ENCODE results near the gene DESI2.
A peak's percentile ranks its signal among the peaks of the same experiment; 100 is the strongest.

Gene DESI2

GRCh38 chr1:244704107-244704506, 51.2 kb downstream of the DESI2 start:
- Histone ChIP-seq H3K27ac (ENCODE audit: low read depth, low read length) (no peak overlapping the region), H3K36me3 (ENCODE audit: control insufficient read depth, insufficient read depth, low read length) (peaks cover 53% of the 10 kb centered on the region), H3K4me3 (ENCODE audit: low read depth, low read length) (no peak overlapping the region), H3K9ac (ENCODE audit: low read depth, low read length) (no peak overlapping the region), H3K4me1 (ENCODE audit: control insufficient read depth, insufficient read depth, low read length) (no peaks in the 10 kb centered on the region), H3K27me3 (ENCODE audit: control insufficient read depth, insufficient read depth, low read length) (no peaks in the 10 kb centered on the region), H3K9me3 (ENCODE audit: control insufficient read depth, insufficient read depth, low read length) (no peaks in the 10 kb centered on the region)

- Histone ChIP-seq H3K9ac (ENCODE audit: low read depth, low read length) (no peak overlapping the region), H3K27me3 (ENCODE audit: control insufficient read depth, insufficient read depth, low read length) (no peaks in the 10 kb centered on the region), H3K9me3 (ENCODE audit: control insufficient read depth, insufficient read depth, low read length) (no peaks in the 10 kb centered on the region), H3K27ac (ENCODE audit: low read depth, low read length) (no peak overlapping the region), H3K36me3 (ENCODE audit: control insufficient read depth, insufficient read depth, low read length) (peaks cover 40% of the 10 kb centered on the region), H3K4me1 (ENCODE audit: control insufficient read depth, insufficient read depth, low read length) (no peaks in the 10 kb centered on the region), H3K4me3 (ENCODE audit: low read depth, low read length) (no peak overlapping the region)
Observed at GRCh38 chr1:244705261-244706234, 52.6 kb downstream of the DESI2 start.

- Histone ChIP-seq H3K36me3 (ENCODE audit: control insufficient read depth, insufficient read depth, low read length) (peaks cover 24% of the 10 kb centered on the region), H3K27ac (ENCODE audit: low read depth, low read length) (no peak overlapping the region), H3K27me3 (ENCODE audit: control insufficient read depth, insufficient read depth, low read length) (no peaks in the 10 kb centered on the region), H3K9me3 (ENCODE audit: control insufficient read depth, insufficient read depth, low read length) (no peaks in the 10 kb centered on the region), H3K9ac (ENCODE audit: low read depth, low read length) (no peak overlapping the region), H3K4me1 (ENCODE audit: control insufficient read depth, insufficient read depth, low read length) (no peaks in the 10 kb centered on the region), H3K4me3 (ENCODE audit: low read depth, low read length) (no peak overlapping the region)
Observed at GRCh38 chr1:244709076-244709475, 56.1 kb downstream of the DESI2 start.

- no peaks in the 10 kb centered on the region for H3K27me3 ChIP-seq (ENCODE audit: control insufficient read depth, insufficient read depth, low read length)
- H3K4me1 ChIP-seq (ENCODE audit: control insufficient read depth, insufficient read depth, low read length): no peaks in the 10 kb centered on the region
- peaks cover 24% of the 10 kb centered on the region for H3K36me3 ChIP-seq (ENCODE audit: control insufficient read depth, insufficient read depth, low read length)
- no peaks in the 10 kb centered on the region for H3K9me3 ChIP-seq (ENCODE audit: control insufficient read depth, insufficient read depth, low read length)
- H3K27ac ChIP-seq (ENCODE audit: low read depth, low read length): no peak overlapping the region
- H3K4me3 ChIP-seq (ENCODE audit: low read depth, low read length): no peak overlapping the region
- H3K9ac ChIP-seq (ENCODE audit: low read depth, low read length): no peak overlapping the region
Observed at GRCh38 chr1:244709476-244710368, 56.8 kb downstream of the DESI2 start.

GRCh38 chr1:244710474-244711062, 57.6 kb downstream of the DESI2 start:
- Histone ChIP-seq H3K9ac (ENCODE audit: low read depth, low read length) (no peak overlapping the region), H3K36me3 (ENCODE audit: control insufficient read depth, insufficient read depth, low read length) (peaks cover 20% of the 10 kb centered on the region), H3K27ac (ENCODE audit: low read depth, low read length) (no peak overlapping the region), H3K27me3 (ENCODE audit: control insufficient read depth, insufficient read depth, low read length) (no peaks in the 10 kb centered on the region), H3K9me3 (ENCODE audit: control insufficient read depth, insufficient read depth, low read length) (no peaks in the 10 kb centered on the region), H3K4me1 (ENCODE audit: control insufficient read depth, insufficient read depth, low read length) (no peaks in the 10 kb centered on the region), H3K4me3 (ENCODE audit: low read depth, low read length) (no peak overlapping the region)

- Histone ChIP-seq H3K4me3 (ENCODE audit: low read depth, low read length) (no peak overlapping the region), H3K27ac (ENCODE audit: low read depth, low read length) (no peak overlapping the region), H3K9ac (ENCODE audit: low read depth, low read length) (no peak overlapping the region), H3K36me3 (ENCODE audit: control insufficient read depth, insufficient read depth, low read length) (0 out of 2 replicates have a peak, but pooled peaks cover 4% of the 10 kb centered on the region), H3K9me3 (ENCODE audit: control insufficient read depth, insufficient read depth, low read length) (no peaks in the 10 kb centered on the region), H3K27me3 (ENCODE audit: control insufficient read depth, insufficient read depth, low read length) (no peaks in the 10 kb centered on the region), H3K4me1 (ENCODE audit: control insufficient read depth, insufficient read depth, low read length) (no peaks in the 10 kb centered on the region)
Observed at GRCh38 chr1:244712669-244713068, 59.7 kb downstream of the DESI2 start.

- H3K27ac ChIP-seq (ENCODE audit: low read depth, low read length): no peak overlapping the region
- H3K27me3 ChIP-seq (ENCODE audit: control insufficient read depth, insufficient read depth, low read length): no peaks in the 10 kb centered on the region
- 0 out of 2 replicates have a peak, but pooled peaks cover 3% of the 10 kb centered on the region for H3K36me3 ChIP-seq (ENCODE audit: control insufficient read depth, insufficient read depth, low read length)
- no peak overlapping the region for H3K4me3 ChIP-seq (ENCODE audit: low read depth, low read length)
- H3K9ac ChIP-seq (ENCODE audit: low read depth, low read length): no peak overlapping the region
- H3K9me3 ChIP-seq (ENCODE audit: control insufficient read depth, insufficient read depth, low read length): no peaks in the 10 kb centered on the region
- H3K4me1 ChIP-seq (ENCODE audit: control insufficient read depth, insufficient read depth, low read length): no peaks in the 10 kb centered on the region
Observed at GRCh38 chr1:244713332-244713731, 60.4 kb downstream of the DESI2 start.

- H3K4me1 ChIP-seq (ENCODE audit: control insufficient read depth, insufficient read depth, low read length): peaks cover 9% of the 10 kb centered on the region
- no peak overlapping the region for H3K4me3 ChIP-seq (ENCODE audit: low read depth, low read length)
- no peaks in the 10 kb centered on the region for H3K36me3 ChIP-seq (ENCODE audit: control insufficient read depth, insufficient read depth, low read length)
- peaks cover 13% of the 10 kb centered on the region for H3K27me3 ChIP-seq (ENCODE audit: control insufficient read depth, insufficient read depth, low read length)
- H3K27ac ChIP-seq (ENCODE audit: low read depth, low read length): no peak overlapping the region
- H3K9me3 ChIP-seq (ENCODE audit: control insufficient read depth, insufficient read depth, low read length): no peaks in the 10 kb centered on the region
- no peak overlapping the region for H3K9ac ChIP-seq (ENCODE audit: low read depth, low read length)
Observed at GRCh38 chr1:244727871-244728474, 75.0 kb downstream of the DESI2 start.

GRCh38 chr1:244730153-244730933, 77.4 kb downstream of the DESI2 start:
- Histone ChIP-seq H3K9ac (ENCODE audit: low read depth, low read length) (peak overlapping the region; percentile 52), H3K9me3 (ENCODE audit: control insufficient read depth, insufficient read depth, low read length) (no peaks in the 10 kb centered on the region), H3K27ac (ENCODE audit: low read depth, low read length) (peak overlapping the region; percentile 82), H3K4me1 (ENCODE audit: control insufficient read depth, insufficient read depth, low read length) (peaks cover 9% of the 10 kb centered on the region), H3K36me3 (ENCODE audit: control insufficient read depth, insufficient read depth, low read length) (no peaks in the 10 kb centered on the region), H3K4me3 (ENCODE audit: low read depth, low read length) (peak overlapping the region; percentile 57), H3K27me3 (ENCODE audit: control insufficient read depth, insufficient read depth, low read length) (peaks cover 13% of the 10 kb centered on the region)

- Histone ChIP-seq H3K4me1 (ENCODE audit: control insufficient read depth, insufficient read depth, low read length) (peaks cover 11% of the 10 kb centered on the region), H3K27me3 (ENCODE audit: control insufficient read depth, insufficient read depth, low read length) (peaks cover 13% of the 10 kb centered on the region), H3K36me3 (ENCODE audit: control insufficient read depth, insufficient read depth, low read length) (no peaks in the 10 kb centered on the region), H3K9me3 (ENCODE audit: control insufficient read depth, insufficient read depth, low read length) (no peaks in the 10 kb centered on the region), H3K9ac (ENCODE audit: low read depth, low read length) (no peak overlapping the region), H3K4me3 (ENCODE audit: low read depth, low read length) (peak overlapping the region; percentile 57; the same call in 1 of the 2 replicates), H3K27ac (ENCODE audit: low read depth, low read length) (no peak overlapping the region)
Observed at GRCh38 chr1:244730934-244731434, 78.1 kb downstream of the DESI2 start.
